ENCODE results near the gene HSBP1L1.
A peak's percentile ranks its signal among the peaks of the same experiment; 100 is the strongest.
"Not testable (repeated sequence)": the region's sequence is repeated elsewhere in the genome, so short reads cannot be mapped to it uniquely, and the experiment has no call there.

HSBP1L1 gene

DNA sequence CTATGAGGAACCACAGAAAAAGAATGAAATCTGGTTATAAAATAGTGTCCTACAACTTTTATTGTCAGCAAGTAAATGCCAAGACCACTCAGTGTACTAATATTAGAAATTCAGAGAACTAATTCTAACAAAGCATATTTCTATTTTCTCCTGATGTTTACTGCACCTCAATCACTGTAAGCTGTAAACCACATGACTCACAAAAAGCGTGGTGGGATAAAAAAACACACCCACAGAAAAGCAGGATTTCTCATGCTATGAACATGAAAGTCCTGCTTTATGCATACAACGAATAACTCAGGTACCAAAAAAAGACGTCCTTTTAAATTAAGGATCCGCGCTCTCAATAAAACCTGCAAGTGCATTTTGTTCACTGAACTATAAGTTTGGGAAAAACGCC lies 23.1 kb downstream of the HSBP1L1 start:
- no peak for DNase-seq

DNA sequence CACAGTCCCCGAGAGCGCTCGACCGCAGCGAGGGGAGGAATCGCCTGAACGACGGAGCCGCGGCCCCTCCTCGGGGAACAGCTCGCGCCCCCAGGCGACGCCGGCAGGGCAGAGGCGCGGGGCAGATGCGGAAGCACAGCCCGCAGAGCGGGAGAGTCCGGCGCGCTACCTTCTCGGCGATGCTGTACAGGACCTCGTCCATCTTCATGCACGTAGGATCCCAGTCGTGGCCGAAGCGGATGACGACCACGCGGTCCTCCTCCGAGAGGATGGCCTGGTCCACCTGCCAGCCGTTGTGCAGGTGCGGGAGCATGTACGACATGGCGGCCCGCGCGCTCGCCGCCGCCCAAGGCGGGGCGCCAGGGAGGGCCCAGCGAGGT lies 23.6 kb downstream of the HSBP1L1 start:
- peak; percentile 83 for DNase-seq

DNA sequence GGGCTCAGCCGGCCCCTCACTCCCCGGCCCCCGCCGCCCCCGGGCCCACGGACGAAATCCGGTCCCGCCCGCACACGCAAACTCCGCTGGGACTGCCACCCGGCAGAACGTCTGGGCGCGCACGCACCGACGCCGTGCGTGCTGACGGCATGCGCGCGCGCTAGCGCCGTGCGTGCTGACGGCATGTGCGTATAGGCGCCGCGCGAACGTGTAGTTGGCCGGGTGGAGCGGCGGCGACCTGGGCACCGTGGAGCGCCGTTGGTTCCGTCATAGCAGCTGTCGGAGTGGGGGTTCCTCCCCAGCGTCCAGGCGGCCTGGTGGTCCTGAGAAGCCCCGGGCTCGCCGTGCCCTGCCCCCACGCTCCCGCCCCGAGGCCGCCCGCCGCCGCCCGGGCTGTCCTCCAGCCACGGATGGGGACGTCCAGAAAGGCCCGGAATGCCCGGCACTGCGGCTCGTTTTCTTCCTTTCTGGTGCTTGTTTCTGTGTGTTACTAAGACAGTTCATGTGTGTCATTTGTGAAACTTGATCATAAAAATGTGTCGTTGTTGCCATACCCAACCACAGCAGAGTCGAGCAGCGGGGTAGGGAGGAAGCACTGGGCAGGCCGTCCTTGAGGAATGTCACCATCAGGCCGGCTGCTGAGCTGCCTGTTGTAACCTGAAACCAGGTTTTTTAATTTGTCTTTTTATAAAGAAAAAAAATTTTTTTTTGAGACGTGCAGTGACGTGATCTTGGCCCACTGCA lies 24.2 kb downstream of the HSBP1L1 start, which contains the start of gene TXNL4A:
Gene TXNL4A, minus strand, starts transcription at position 113 of the 744 bp plus-strand sequence. CDS start 171 bp downstream, outside the sequence.
- peak; percentile 92 for DNase-seq

DNA sequence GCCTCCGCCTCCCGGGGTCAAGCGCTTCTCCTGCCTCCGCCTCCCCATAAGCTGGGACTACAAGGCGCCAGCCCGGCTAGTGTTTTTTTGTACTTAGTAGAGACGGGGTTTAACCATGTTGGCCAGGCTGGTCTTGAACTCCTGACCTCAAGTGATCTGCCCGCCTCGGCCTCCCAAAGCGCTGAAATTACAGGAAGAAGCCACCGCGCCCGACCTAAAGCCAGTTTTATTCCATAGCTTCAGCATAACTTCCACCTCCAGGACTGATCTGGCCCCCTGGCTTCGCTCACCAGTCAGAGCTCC lies 24.7 kb downstream of the HSBP1L1 start:
- no peak for DNase-seq

DNA sequence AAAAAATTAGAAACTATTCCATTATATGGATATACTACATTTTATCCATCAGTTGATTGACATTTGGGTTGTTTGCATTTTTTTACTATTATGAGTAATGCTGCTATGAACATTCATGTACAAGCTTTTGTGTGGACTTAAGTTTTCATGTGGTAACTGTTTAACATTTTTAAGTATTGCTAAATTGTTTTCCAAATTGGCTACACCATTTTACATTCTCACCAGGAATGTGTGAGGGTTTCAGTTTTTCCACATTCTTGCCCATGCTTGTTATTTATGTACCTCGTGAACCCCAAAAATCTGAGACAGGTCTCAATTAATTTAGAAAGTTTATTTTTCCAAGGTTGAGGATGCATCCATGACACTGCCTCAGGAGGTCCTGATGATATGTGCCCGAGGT lies 27.1 kb downstream of the HSBP1L1 start:
- no peak for DNase-seq

DNA sequence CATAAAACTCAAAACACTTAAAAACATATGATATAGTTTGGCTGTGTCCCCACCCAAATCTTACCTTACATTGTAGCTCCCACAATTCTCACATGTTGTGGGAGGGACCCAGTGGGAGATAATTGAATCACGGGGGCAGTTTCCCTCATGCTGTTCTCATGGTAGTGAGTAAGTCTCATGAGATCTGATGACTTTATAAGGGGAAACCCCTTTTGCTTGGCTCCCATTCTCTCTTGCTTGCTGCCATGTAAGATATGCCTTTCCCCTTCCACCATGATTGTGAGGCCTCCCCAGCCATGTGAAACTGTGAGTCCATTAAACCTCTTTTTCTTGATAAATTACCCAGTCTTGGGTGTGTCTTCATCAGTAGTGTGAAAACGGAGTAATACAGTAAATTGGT lies 35.3 kb downstream of the HSBP1L1 start:
- DNase-seq = not testable (repeated sequence)

DNA sequence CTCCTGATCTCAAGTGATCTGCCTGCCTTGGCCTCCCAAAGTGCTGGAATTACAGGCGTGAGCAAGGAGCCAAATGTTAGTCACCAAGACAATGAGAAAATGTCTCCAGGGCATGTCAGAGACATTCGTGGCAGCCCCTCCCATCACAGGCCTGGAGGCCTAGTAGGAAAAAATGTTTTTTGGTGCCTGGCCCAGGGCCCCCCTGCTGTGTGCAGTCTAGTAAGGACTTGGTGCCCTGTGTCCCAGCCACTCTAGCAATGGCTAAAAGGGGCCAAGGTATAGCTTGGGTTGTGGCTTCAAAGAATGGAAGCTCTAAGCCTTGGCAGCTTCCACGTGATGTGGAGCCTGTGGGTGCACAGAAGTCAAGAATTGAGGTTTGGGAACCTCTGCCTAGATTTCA lies 36.4 kb downstream of the HSBP1L1 start:
- DNase-seq = no peak

DNA sequence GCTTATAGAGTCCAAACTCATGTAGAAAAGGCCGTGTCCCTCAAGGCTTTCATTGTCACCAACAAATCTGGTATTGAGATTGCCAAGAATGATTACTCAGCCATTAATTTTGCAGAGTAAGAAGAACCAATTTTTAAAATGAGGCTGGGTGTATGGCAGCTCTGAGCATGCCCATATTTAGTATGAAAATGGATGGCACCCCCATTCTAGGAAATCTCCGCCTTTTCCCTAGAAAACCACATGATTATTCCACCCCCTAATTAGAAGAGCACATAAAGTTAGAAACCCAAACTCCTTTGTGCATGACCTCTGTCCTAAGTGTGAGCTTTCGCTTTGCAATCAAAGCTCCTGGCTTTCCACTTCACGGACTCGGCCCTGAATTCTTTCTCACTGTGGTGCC lies 38.0 kb downstream of the HSBP1L1 start:
- no peak for DNase-seq

DNA sequence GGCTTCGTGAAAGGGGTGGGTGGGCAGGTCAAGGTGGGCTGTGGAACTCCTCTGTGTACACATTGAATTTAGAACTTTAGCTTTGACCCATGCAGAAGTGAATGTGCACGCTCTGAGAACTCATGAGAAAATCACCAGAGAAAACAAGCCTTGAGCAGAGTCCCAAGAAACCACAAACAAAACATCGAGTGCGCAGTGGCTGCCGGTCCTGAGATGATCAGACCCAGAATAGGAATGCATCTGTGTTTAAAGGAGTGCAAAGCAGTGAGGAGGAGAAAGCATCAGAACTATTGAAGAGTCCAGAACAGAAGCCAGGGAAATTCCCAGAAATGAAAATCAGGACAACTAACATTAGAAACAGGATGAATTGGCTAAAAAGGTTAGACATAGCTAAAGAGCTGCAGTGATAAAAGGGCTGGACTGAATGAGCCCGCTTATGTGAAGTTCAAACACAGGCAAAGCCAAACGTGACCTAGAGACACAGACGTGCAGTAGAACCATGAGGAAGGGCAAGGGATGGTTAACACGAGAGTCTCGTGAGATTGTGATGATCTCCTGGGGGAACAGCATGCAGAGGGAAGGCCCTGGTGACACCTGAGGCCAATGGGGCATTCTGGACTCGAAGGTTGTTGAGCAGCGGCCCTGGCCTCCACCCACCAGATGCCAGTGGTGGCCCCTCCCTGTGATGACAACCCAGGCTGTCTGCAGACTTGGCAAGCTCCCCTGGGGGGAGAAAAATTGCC lies 40.3 kb downstream of the HSBP1L1 start:
- no peak for DNase-seq

DNA sequence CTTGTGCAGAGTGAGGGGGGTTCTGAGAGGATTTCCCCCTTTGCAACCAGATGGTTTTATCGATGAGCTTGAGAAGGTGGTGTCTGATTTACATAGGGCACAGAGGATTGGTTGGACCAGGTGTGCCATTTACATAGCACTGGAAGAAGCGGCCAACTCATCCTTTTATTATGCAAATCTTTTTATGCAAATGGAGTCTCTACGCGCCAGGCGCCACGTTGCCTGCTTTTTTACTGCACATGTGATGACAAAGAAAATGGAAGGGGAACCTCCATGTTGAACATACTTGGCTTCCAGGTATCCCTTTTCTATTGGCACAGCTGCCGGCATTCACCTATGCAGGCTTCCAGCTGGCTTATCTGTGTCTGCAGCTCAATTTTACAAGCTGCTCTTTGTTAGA lies 42.3 kb downstream of the HSBP1L1 start:
- DNase-seq = no peak

DNA sequence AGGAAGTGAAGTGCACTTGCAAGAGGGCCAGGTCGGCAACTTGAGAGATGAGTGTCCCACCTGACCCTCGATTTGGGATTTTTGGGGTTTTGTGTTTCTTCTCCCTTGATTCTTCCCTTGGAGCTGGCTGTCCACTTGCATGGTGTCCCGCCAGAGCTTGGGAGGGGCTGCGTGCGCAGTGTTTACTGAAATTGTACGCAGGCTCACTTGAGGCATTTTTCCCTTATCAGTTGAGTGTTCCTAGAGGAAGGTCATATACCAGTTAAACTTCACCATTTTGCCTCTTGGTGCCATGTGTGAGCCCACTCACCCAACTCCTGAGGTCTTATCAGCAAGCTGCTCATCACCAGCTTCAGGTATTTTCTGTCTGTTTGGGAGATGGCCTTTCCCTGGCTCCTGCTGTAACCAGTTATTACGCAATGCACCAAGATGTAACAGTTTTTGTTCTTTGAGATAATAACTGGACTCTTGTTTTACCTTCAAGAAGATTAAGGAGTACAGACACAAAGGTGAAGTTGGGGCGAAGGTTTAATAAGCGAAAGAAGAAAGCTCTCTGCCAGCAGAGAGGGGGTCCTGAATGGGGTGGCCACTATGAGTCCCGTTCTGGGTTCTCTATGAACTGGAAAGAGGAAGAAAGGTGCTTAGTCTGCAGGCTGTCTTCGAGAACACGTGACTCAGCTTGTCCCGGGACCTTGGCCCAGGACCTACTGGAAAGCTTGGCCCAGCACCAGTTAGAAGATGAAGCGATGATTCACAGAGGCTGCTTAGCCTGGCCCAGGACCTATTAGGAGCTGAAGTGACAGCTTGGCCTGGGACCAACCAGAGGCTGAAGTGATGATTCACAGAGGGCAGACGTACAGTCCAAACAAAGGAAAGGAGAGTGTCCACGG lies 45.5 kb downstream of the HSBP1L1 start:
- no peak for DNase-seq

DNA sequence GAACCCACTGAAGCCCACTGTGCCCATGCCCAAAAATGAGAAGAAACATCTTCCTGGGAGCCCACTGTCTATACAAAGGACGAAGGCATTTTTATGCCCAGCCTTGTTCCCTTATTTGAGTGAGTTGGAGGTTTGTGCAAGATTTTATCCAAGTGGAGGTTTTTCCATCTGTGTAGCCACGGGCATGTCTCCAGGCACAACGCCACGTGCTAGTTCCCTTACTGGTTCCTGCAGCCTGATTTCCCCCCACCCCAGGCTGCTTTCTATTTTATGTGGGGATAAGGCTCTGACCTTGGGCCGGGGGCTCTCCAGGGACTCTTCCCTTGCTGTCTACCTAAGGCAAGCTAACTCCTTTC lies 46.1 kb downstream of the HSBP1L1 start:
- DNase-seq = no peak

DNA sequence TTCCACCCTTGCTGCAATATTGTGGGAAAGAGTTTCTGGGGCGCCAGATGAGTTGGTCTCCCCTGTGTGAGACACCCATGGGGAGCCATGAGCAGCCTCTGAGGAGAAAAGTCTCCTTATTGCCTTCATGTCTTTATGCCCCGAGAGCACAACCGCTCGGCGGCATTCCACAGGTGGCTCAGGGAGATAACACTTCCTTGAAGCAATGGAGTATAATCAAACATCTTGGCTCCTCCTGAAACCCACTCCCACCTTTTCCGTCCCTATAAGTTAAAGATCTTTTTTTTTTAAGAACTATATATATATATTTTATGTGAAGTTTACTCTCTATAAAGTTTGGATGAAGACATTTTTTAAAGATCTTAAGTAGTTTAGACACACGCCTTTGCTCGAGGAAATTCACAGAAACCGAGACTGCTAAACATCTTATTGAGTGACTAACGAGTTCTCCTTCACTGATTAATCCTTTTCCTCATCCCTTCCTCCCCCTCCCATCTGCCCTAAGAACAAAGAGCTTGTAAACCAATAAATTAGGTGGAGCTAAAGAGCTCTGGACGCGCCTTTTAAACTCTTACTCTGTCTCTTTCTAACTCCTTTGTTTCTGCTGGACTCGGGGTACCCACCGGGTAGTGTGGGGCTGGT lies 47.2 kb downstream of the HSBP1L1 start:
- not testable (repeated sequence) for DNase-seq

DNA sequence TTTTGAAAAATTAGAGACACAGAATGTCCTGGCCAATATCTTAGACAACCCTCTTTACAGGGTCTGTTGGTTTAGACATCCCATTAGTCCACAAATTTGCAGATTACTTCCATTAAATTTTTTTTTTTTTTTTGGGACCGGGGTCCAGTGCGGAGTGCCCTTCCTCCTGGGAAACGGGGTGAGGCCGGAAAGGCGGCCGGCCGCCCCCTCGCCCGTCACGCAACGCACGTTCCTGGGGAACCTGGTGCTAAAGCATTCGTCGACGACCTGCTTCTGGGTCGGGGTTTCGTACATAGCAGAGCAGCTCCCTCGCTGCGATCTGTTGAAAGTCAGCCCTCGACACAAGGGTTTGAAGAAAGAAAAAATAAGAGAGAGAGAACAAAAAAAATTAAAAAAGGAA lies 48.3 kb downstream of the HSBP1L1 start:
- no peak for DNase-seq
